ENCODE measurements around the gene SHROOM1. TPM values are rescaled to one million over a fixed set of nuclear protein-coding genes. Genes with fewer than 3 reads are reported as not detected.
A peak's percentile ranks its signal among the peaks of the same experiment; 100 is the strongest.

SHROOM1 gene
- total RNA-seq, 1 experiment from 2014 or later = 0.91 TPM

DNA sequence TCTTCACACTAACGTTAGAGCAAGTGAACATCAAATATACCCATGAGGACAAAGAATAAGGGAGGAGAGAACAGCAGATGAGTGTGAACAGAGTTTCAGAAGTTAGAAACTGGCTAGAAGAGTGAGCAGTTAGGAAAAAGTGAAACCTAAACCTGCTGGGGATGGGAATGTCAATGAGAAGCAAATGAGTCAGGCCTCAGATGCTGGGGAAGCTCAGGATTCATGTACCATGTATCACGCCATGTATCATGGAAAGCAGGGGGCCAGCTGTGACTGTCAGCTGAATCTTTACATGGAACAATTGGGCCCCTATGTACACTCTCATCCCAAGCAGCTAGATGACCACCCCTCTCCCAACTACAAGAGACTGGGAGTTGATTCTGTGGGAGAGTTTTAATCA lies 19.6 kb upstream of the SHROOM1 start:
- DNase-seq (ENCODE audit: low spot score) = no peak

DNA sequence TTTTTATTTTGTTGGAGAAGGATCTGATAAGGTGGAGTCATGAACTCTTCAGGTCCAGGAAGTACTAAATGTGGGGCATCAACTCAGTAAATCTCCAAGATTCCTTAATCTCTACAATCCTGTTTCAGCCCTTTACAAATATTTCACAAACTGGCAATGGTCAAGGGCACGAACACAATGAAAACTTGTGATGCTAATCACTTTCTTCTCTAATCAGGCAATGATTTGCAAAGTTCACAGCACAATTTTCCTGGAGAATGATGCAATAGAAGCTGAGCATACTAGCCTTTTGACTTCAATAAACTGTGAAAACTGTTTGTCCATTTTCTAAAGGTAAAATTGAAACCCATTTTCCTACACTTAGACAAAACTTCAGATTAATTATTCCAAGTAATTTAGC lies 18.9 kb upstream of the SHROOM1 start:
- no peak for DNase-seq (ENCODE audit: low spot score)

DNA sequence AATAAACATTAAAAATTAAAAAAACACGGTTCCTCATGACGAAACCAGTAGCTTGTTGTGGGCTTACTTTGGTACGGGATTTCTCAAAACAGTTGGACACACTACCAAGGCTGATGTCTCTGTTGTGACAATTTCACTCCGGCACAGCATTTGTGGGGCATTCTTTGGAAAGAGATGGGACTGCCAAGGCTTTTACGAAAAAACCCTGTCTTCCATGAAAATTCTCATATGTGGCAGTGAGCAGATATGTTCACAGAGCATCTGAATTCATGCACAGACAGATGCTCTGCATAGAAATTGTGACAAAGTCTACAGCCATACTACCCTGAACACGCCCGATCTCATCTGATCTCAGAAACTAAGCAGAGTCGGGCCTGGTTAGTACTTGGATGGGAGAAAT lies 17.8 kb upstream of the SHROOM1 start:
- no peak for DNase-seq (ENCODE audit: low spot score)

DNA sequence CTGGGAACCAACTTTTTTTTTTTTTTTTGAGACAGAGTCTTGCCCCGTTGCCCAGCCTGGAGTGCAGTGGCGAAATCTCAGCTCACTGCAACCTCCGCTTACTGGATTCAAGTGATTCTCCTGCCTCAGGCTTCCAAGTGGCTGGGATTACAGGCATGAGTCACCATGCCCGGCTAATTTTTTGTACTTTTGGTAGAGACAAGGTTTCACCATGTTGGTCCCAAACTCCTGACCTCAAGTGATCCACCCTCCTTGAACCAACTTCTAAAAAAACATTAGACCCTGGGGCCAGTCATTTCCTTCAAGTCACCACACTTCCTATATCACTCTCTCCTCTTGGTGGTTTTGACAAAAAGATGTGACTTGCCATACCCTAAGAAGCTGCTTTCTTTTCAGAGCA lies 10.9 kb upstream of the SHROOM1 start:
- DNase-seq (ENCODE audit: low spot score) = peak; percentile 75

DNA sequence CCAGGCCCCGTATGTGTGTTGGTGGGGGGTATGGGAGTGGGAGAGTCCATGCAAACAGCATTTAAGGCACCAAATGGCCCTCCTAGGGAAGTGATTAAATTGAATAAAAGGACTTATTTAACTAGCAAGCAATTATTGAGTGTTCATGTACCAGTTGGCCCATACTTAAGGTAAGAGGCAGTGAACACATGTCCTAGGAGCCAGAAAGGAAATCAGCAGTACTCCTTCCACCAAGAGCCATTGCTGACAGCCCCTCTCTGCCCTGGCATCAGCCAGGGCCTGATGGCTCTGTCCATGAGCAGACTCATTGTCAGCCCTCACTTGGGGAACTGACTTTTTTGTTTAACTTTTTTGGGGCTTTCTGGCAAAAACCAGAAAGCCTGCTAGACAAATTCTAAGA lies 10.4 kb upstream of the SHROOM1 start:
- DNase-seq (ENCODE audit: low spot score) = no peak

DNA sequence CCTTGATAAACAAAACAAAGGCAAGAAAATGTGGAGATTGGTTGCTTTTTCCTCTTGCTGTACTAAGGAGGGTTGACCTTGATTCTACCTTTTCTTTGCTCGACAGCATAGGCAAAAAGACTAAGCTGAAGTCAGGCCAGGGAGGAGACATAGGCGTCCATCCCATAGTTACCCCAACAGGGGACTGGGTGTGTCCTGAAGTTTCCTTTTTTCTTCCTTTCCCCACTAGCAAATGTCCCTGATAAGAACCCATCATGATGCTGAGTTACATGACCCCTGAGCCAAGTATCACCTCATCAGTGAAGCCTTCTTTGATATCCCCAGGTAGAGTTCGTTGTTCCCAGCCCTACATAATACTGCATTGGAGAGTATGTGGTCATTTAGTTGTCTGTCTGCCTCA lies 9.9 kb upstream of the SHROOM1 start:
- DNase-seq (ENCODE audit: low spot score) = no peak

DNA sequence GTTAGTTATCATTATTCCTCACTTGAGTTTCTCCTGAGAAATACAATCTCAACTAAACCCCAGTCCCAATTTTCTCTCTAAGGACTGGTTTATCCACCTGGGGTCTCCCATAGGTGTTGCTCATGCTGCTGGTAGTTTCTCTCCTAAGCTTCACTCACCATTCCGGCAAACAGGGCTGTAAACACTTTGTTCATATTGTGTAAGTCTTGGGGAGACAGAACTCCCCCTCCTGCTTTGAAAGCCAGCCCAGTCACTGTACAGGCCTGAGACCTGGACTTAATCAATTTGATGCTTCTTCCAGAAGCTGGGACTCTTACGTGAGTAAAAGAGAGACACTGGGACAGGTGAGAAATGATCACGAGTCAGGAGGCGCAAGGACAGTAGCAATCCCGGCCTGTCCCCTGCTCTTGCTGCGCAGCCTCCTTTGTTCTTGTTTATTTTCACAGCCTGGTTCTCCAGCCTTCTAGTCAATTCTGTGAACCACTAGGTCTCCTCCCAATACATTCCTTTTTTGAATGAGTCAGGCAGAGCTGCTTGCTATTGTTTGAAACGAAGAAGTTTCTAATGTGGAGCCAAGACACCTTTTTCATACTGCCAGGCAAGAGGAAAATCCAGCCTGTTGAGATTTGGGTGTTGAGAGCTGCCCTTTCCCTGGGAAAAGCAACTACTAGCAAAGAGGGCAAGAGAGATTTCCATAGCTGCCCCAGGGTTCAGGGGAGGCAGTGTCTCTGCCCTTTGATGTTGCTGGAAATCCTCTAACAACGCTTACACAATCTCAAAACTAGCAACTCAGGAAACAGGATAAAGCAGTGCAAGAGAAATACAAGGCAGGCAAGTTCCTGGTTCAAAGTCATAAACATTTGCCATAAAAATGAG lies 9.2 kb upstream of the SHROOM1 start:
- peak; percentile 74 for DNase-seq (ENCODE audit: low spot score)

DNA sequence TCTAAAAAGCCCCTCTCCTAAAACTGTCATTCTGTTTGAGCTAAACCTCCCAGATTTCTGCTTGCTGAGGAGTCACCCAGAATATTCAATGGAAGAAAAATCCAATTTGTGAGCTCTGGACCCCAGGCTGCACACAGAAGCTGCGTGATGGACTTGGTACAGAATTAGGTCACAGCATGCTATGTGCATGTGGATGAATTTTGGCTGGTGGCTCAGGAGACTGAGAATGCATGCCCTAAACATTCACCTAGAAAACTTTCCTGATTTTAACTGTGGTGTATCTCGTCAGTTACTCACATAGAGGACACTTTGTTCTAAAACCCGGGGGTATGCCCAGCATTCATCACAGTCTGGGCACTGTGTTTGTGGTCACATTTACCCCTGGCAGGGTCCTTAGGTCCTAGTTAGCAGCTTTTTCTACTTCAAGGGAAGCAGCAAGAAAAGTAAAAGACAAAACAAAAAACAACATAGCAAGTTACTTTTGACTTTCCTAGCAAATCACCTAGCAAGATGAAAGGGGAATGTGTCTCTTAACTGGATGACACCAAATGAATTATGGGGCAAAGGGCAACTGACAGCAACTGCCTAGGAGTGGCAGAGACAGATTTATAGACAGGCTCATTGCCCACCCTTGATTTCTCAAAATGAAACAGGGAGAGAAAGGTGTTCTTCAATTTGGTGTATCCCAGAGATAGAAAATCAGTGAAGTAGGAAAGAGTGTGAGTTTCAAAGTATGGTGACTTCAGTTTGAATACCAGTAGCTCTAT lies 8.3 kb upstream of the SHROOM1 start:
- DNase-seq (ENCODE audit: low spot score) = no peak

DNA sequence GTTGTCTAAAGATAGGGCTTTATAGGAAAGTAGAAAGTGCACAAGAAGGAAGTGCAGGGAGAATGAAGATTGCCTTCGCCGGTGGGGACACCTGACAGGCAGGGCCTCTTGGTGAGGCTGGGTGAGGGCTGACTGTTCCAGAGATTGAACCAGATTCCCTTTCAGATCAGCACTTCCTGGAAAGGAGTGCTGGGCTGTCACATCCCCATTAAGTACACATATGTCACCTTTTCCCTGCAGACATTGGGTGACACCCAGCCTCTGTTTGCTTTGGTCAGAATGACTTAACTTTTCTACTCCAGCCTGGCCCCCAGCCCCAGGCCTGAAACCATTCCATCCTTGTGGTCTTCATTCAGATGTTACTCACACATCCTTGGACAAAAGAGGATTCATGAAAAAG lies 7.4 kb upstream of the SHROOM1 start:
- no peak for DNase-seq (ENCODE audit: low spot score)

DNA sequence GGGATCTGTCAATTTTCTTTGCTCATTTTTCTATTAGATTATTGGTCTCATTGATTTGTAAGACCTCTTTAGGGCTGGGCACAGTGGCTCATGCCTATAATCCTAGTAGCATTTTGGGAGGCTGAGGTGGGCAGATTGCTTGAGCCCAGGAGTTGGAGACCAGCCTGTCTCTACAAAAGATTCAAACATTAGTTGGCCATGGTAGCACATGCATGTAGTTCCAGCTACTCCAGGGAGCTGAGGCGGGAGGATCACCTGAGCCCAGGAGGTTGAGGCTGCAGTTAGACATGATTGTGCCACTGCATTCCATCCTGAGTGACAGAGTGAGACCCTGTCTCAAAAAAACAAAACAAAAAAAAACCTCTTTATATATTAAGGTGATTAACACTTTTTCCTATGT lies 6.4 kb upstream of the SHROOM1 start:
- DNase-seq (ENCODE audit: low spot score) = no peak

DNA sequence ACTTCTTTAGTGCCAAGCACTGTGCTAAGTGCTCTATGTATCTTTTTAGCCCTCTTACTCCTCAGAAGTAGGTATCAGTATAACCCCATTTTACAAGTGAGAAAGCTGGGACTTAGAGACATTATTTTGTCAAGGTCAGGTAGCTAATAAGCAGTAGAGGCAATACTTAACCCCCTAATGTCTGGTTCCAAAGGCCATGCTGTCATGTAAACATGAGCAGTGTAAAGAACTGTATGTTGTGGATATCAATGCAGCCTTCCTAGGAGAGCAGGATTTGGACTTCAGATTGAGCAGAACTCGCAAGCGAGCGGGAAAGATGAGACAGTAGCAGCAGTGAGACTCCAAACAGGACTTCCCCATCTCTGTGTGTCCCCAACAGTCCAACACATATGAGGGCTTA lies 3.6 kb upstream of the SHROOM1 start:
- no peak for DNase-seq (ENCODE audit: low spot score)

DNA sequence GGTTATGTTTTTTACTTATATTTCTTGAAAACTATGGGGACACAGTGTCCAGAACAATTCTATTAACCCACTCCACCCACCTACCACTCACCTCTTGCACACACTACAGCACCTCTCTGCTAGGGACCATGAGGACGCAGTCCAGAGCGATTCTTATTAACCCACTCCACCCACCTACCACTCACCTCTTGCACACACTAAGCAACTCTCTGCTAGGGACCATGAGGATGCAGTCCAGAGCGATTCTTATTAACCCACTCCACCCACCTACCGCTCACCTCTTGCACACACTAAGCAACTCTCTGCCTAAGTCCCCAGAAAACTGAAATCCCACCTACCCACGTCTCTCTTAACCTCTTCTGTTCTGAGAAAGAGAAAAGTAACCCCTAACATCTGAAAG lies 2.2 kb upstream of the SHROOM1 start:
- DNase-seq (ENCODE audit: low spot score) = no peak

DNA sequence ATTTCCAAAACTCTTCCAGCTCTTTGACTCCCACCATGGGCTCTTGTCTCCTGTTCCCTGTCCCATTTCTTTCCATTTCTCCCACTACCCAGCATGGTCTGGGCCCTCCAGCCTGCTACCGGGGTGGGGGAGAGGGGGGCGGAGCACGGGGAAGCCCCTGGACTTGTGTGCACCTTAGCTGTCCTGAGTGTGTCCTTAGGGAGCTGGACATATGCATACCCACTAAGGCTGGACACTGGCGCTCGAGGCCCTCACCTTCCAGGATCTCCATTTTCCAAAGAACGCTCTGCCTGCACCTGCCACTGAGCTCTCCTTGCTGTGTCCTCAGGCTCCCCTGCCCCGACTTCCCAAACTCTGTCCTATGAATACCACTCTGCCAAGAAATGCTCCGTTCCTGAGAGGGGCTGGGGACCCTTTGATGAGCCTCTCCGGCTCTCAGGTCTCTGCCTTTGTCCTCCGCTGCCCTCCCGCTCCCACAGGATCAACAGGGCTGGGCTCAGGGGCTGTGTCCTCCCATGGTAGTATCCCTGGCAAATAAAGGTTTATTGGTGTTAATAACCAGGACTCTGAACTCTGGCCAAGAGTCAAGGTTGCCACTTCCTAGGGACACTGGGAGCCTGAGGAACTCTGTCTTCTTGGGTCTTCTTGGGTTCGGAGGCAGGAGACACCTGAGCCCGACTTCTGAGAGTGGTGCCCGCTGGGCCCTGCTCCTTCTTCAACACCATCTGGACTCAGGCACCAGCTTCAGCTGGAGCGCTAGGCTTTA lies 831 bp upstream of the SHROOM1 start:
- no peak for DNase-seq (ENCODE audit: low spot score)

DNA sequence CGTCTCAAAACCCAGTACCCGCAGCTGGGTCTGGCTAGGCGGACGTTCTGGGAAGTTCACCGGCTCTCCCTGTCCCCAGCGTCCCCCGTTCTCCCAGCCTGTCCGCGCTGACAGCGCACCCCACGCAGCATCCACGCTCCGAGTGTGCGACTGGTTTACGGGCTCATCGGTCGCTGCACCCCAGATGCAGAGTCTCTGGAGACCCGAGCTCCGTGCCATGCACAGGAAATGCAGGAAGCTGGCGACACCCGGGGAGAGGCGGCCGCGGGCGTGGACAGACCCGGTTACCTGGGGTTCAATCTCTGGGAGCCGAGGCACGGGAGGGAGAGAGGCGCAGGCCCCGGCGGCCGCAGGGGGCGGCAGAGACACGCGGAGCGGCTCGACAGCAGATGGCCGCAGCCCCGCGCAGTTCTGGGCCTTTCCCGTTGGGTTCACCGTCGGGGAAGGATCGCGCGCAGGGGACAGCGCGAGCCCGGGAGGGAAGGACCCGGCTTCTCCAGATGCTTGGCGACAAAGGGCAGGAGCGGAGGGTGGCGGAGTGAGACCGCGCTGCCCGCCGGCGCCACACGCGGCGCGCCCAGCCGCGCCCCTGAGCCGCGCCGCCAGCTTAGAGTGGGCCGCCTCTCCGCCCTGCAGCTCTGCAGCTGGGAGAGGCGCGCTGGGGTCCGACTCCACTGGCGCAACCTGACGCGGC lies 558 bp downstream of the SHROOM1 start:
- peak; percentile 49 for DNase-seq (ENCODE audit: low spot score)

DNA sequence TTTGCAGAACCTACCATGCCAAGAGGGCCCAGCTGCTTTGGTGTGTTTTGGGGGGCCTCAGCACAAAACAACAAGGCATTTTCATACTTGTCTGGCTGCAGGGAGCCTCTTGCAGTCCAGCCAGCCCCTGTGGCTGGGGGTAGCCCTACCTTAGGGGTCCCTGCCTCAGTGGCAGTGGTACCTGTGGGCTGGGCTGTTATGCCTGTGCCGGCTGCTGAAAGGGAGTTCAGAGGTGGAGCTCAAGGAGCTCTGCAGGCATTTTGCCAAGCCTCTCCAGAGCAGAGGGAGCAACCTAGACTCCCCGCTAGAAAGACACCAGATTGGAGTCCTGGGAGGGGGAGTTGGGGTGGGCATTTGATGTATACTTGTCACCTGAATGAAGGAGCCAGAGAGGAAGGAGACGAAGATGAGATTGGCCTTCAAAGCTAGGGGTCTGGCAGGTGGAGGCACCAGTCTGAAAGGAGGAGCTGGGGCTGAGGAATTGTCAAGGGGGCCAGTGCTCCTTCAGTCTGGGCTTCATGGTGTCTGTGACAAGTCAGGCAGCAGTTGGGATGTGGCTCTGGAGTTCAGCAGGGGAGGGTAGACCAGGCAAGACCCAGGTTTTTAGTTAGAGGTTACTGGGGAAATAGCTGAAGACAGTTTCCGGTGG lies 1.5 kb downstream of the SHROOM1 start:
- DNase-seq (ENCODE audit: low spot score) = no peak

DNA sequence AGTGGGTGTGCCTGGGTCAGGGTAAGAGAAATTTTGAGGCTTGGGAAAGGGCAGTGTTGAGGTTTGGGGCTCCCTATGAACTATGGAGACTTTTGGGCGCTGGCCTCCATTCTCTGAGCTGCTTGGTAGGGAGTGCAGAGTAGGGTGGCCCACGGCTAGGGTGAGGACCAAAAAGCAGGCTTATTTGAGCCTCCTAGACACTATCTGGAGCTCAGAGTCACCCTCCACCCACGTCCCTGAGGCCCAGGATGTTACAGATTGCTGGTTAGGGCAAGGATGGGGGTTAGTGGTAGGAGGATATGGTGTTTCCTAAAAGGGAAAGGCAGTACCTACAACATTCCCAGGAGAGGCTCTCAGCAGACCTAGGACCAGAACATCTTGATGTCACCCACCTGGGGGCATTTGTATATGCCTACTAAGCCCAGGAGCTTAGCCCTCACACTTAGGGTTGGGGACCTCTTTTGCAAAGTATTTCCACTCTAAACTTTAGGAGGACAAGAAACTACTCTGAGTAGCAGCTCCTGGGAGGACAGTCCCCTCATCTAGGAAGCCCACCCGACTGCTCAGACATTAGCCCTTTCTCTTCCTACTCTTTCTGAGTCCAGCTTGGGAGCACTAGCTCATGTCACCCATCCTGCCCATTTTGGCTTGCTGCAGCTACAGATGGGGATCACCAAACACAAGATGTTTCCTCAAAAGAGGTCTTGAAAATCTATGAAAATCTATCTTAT lies 2.3 kb downstream of the SHROOM1 start:
- DNase-seq (ENCODE audit: low spot score) = no peak

DNA sequence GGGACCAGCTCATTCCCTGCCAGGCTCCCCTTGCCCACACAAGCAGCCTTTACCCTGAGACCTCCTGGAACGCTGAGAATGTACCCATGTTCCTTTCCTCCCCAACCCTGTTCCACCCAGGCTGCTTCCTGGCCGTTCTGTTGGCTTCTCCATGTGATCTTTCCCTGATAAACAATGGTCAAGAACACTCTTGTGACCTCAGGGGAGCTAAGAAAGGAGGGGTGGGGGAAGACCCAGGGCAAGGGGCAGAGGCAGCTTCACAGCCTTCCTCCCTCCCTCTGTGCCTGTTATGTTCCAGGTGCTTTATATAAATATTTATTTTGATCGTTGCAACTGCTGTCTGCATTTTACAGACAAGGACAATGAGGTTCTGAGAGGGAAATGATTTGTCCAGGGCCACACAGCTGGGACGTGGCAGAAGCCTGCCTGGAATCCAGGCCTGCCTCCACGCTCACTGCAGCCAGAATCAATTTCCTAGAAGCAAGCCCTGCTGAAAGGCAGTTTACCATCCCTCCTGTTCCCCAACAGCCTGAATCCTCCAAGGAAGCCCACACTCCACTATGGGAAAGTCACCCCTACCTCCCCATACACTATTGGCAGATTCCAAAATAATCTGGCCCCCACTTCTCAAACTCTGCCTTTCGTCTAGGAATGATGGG lies 3.9 kb downstream of the SHROOM1 start:
- no peak for DNase-seq (ENCODE audit: low spot score)

DNA sequence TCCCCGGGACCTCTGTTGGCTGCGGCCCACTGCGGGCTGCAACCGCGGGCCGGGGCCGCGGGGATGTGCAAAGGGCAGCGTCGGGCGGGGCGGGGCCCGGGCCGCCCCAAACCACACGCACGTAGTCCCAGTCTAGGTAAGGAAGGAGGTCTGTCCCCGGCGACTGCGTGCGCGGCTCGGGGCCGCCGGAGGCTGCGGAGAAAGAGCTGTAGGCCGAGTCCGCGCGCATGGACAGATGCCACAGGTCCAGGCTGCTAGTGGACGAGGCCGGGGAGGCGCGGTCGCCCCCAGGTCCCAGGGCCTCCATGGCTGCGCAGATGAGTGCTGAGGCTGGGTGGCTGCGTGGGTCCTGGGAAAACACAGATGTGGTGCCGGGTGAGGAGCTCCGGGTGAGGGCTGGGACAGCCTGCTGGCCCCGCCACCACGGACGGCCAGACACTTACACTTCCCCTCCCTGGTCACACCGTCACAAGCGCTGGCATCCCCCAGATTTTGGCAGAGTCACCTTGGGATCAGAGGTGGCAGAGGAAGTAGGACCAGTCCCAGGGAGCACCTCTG lies 4.5 kb downstream of the SHROOM1 start:
- no peak for DNase-seq (ENCODE audit: low spot score)

DNA sequence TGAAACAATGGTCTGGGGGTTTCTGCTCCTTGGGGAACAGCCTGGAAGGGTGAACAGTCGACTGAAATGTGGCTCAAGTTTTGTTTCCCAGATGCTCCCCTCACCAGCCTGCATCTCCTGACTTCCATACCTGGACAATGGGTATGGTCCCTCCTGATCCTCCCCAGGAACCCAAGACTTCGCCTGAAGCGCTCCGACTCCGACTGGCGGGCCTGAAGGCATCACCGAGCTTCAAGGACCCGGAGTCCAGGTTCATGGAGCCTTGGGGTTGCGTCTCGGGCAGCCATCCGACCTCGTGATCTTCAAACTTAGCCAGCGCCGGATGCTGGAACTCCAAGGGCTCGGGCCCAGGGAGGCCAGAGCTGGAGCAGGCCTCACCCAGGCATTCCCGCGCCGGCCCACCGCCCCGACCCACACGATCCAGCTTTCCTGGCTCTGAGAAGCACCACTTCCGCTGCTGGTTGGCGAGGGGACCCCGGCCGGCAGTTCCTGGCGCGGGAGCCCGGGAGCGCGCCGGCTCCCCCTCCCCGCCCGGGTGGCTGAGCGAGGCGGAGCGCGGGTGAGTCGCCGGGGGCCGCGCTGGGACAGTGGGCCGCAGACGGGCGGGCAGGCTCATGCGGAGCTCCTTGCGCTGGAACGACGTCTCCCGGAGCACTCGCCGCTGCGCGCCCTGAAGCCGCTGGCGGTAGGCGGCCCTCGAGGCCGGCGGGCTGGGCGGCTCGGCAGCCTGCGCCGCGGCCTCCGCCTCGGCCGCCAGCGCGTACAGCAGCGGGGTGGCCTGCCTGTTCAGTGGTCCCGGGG lies 5.2 kb downstream of the SHROOM1 start:
- DNase-seq (ENCODE audit: low spot score) = no peak

All from H4 (cell line).